Dedifferentiated amniotic fluid mesenchymal stem cell (primary cell): Measurements from ENCODE around the gene DENND5B.
"Not testable (repeated sequence)": the region's sequence is repeated elsewhere in the genome, so short reads cannot be mapped to it uniquely, and the experiment has no call there.

ENCODE experiments used
- DNase-seq: peaks from one replicate; pipeline ENCODE4 v3.0.0-alpha.2; 2016; ENCODE audit errors: extremely low spot score

Gene DENND5B

GRCh38 chr12:31506515-31507306 lies 84.2 kb downstream of the DENND5B start:
- DNase-seq: no peak

GRCh38 chr12:31504625-31505222 lies 86.2 kb downstream of the DENND5B start:
- DNase-seq: no peak

GRCh38 chr12:31501014-31501413 lies 89.9 kb downstream of the DENND5B start:
- not testable (repeated sequence) for DNase-seq

- DNase-seq: no peak
These were observed 91.4 kb downstream of the DENND5B start for GRCh38 chr12:31499567-31499966.

- no peak for DNase-seq
These were observed 92.5 kb downstream of the DENND5B start for GRCh38 chr12:31498424-31498823.

- no peak for DNase-seq
These were observed 94.7 kb downstream of the DENND5B start for GRCh38 chr12:31496257-31496656.

GRCh38 chr12:31494455-31494854 lies 96.5 kb downstream of the DENND5B start:
- DNase-seq: no peak

- DNase-seq: no peak
These were observed 98.2 kb downstream of the DENND5B start for GRCh38 chr12:31492599-31493196.

- DNase-seq: peak; percentile 61
These were observed 98.9 kb downstream of the DENND5B start for GRCh38 chr12:31491841-31492598.

GRCh38 chr12:31491241-31491794 lies 99.6 kb downstream of the DENND5B start:
- no peak for DNase-seq

GRCh38 chr12:31488737-31489338 lies 102.1 kb downstream of the DENND5B start:
- no peak for DNase-seq

GRCh38 chr12:31485571-31485970 lies 105.4 kb downstream of the DENND5B start:
- no peak for DNase-seq

GRCh38 chr12:31482816-31483215 lies 108.1 kb downstream of the DENND5B start:
- DNase-seq: no peak

GRCh38 chr12:31481415-31481814 lies 109.5 kb downstream of the DENND5B start:
- DNase-seq: no peak

GRCh38 chr12:31479516-31480210 lies 111.3 kb downstream of the DENND5B start:
- no peak for DNase-seq

- no peak for DNase-seq
These were observed 112.0 kb downstream of the DENND5B start for GRCh38 chr12:31478898-31479297.

- DNase-seq: no peak
These were observed 112.5 kb downstream of the DENND5B start for GRCh38 chr12:31478425-31478824.

- DNase-seq: no peak
These were observed 113.2 kb downstream of the DENND5B start for GRCh38 chr12:31477687-31478086.

GRCh38 chr12:31476437-31476836 lies 114.5 kb downstream of the DENND5B start:
- no peak for DNase-seq

- DNase-seq: not testable (repeated sequence)
These were observed 115.3 kb downstream of the DENND5B start for GRCh38 chr12:31475610-31476009.

- DNase-seq: peak; percentile 36
These were observed 116.2 kb downstream of the DENND5B start for GRCh38 chr12:31474751-31475150.
